Adrenal gland (tissue), 12 donors: Measurements from ENCODE around the gene MTCH1. TPM values are rescaled to one million over a fixed set of nuclear protein-coding genes. Genes with fewer than 3 reads are reported as not detected.

Source experiments
- DNase-seq, 7 donors: peaks; one replicate each; pipeline ENCODE4 v3.0.0-alpha.2; 2019 to 2020
- H3K27ac ChIP-seq, 5 donors: fragments of 200-600 bp; sonication (generic) in 4 of 5; 1 replicate in 3 of 5; 2 replicates in 2 of 5; pipeline versions ENCODE4 v1.5.1 to v1.8.0; 2016 to 2020; ENCODE audit warnings: mild to moderate bottlenecking in 1 of 5
- H3K27me3 ChIP-seq: fragments of 200-600 bp; 2 replicates; pipeline ENCODE4 v1.8.0; 2021
- H3K36me3 ChIP-seq, 2 donors: fragments of 200-600 bp; replicated peaks in 1 of 2; 1 replicate in 1 of 2; 2 replicates in 1 of 2; pipeline versions ENCODE4 v1.5.1 to v1.8.0; 2018 to 2022
- H3K4me1 ChIP-seq, 2 donors: fragments of 200-600 bp; replicated peaks in 1 of 2; 1 replicate in 1 of 2; 2 replicates in 1 of 2; pipeline versions ENCODE4 v1.5.1 to v1.8.0; 2018 to 2021
- H3K4me3 ChIP-seq, 4 donors: fragments of 200-600 bp; sonication (generic) in 3 of 4; one replicate each; pipeline ENCODE4 v1.5.1; 2016 to 2018
- H3K9me3 ChIP-seq, 3 donors: fragments of 200-600 bp; sonication (generic) in 1 of 3; replicated peaks in 1 of 3; 1 replicate in 2 of 3; 2 replicates in 1 of 3; pipeline versions ENCODE4 v1.5.1 to v1.8.0; 2016 to 2021
- CTCF ChIP-seq, 6 experiments: fragments of 450-650 bp in 4 of 6; fragments of 200-600 bp in 2 of 6; sonication (generic) in 1 of 6; IDR thresholded peaks; 1 replicate in 5 of 6; 2 replicates in 1 of 6; pipeline versions ENCODE4 v1.5.1 to v1.8.0; 2016 to 2021; ENCODE audit warnings: antibody characterized with exemption in 6 of 6, mild to moderate bottlenecking in 2 of 6, moderate library complexity in 1 of 6
- POLR2A ChIP-seq, 2 donors: fragments of 450-650 bp; IDR thresholded peaks; one replicate each; pipeline ENCODE4 v1.6.1; 2017; ENCODE audit warnings: antibody characterized with exemption in 2 of 2, mild to moderate bottlenecking in 2 of 2, moderate library complexity in 1 of 2
- WGBS, 4 donors: extraction: QIAGEN DNeasy Blood & Tissue Kit in 2 of 4; methylation state at CpG; one replicate each; pipeline versions ENCODE4 v1.1.5 to v1.1.7; 2013 to 2017; 5-methylcytosine and 5-hydroxymethylcytosine counted together
- intact Hi-C, 2 donors: fragments of 100-400 bp; cut with DNase I; formaldehyde crosslinking; loops; one replicate each; pipeline versions ENCODE4 v1.14.1 to v1.15.0; 2022 to 2023
- polyA plus RNA-seq, 3 donors: library from polyadenylated mRNA; stranded (reverse); fragments of 200-250 nt in 2 of 3; fragments of 350-450 nt in 1 of 3; fragmentation: Illumina TruSeq in 1 of 3; extraction: RNeasy Lipid Tissue Mini Kit (QIAGEN cat#74804) in 1 of 3; gene quantifications; one replicate each; pipeline ENCODE4 v1.2.3, GENCODE V29; 2013 to 2014
- total RNA-seq, 9 donors: library from RNA; depleted of rRNA in 4 of 9; stranded (reverse); fragments of >200 nt in 4 of 9; fragments of 120-200 nt in 1 of 9; fragmentation: NEBNext Ultra II Directional in 1 of 9; extraction: Animal tissue kit (Norgen Biotek cat#: 25700) in 1 of 9; gene quantifications; one replicate each; pipeline versions ENCODE4 v1.1.0 to v1.2.4, GENCODE V29; 2013 to 2023
- donor health status: healthy with polysubstance abuse.
- donor health status: Bipolar disorder and iron deficiency.
- donor health status: DM: yes; HTN: yes; CAD: no.
- donor health status: DM: no; HTN: no; CAD: no.
- donor health status: DM: no; HTN: no; CAD: no.
- donor health status: DM: yes; HTN: yes; CAD: no.

The MTCH1 gene
- total and polyA plus RNA-seq, 12 donors, result 116 to 523 (median 338) TPM

GRCh38 chr6:36970892-36971842 lies 14.8 kb downstream of the MTCH1 start:
- 86 to 91% (median 89%) methylated on average over 14 to 17 of the region's 17 CpGs for WGBS, 4 donors
- Histone ChIP-seq H3K36me3 (peaks cover 0 to 93% of the 10 kb centered on the region in 2 donors), H3K4me3 (no peak overlapping the region), H3K27me3 (no peaks in the 10 kb centered on the region), H3K4me1 (peaks cover 0 to 10% of the 10 kb centered on the region in 2 donors), H3K9me3 (no peaks in the 10 kb centered on the region), H3K27ac (peak overlapping the region in 1 of 5 donors; percentile 14)
- intact Hi-C loops, result loop anchor here in 1 of 2 donors (10.0 kb wide), 1 partner anchor 46 kb away; no protein-coding TSS in a partner anchor
- TF ChIP-seq CTCF (IDR thresholded peaks at IDR 0.05) (no peak), POLR2A (IDR thresholded peaks at IDR 0.05) (no peak)
- no peak for DNase-seq

- Histone ChIP-seq H3K4me3 (no peak overlapping the region), H3K27ac (peak overlapping the region in 1 of 5 donors; percentile 14), H3K9me3 (no peaks in the 10 kb centered on the region), H3K4me1 (peaks cover 0 to 8% of the 10 kb centered on the region in 2 donors), H3K27me3 (no peaks in the 10 kb centered on the region), H3K36me3 (peaks cover 0 to 84% of the 10 kb centered on the region in 2 donors)
- intact Hi-C loops, result loop anchor here in 1 of 2 donors (10.0 kb wide), 1 partner anchor 45 kb away; no protein-coding TSS in a partner anchor
- no peak for DNase-seq
- 80 to 93% (median 91%) methylated on average over 6 to 17 of the region's 17 CpGs for WGBS, 4 donors
- TF ChIP-seq POLR2A (IDR thresholded peaks at IDR 0.05) (no peak), CTCF (IDR thresholded peaks at IDR 0.05) (no peak)
Observed at GRCh38 chr6:36969988-36970891, 15.8 kb downstream of the MTCH1 start.

- no peak overlapping the region for H3K4me3 ChIP-seq
- peaks cover 0 to 8% of the 10 kb centered on the region in 2 donors for H3K4me1 ChIP-seq
- H3K36me3 ChIP-seq, result peaks cover 0 to 74% of the 10 kb centered on the region in 2 donors
Observed at GRCh38 chr6:36969240-36969691, 16.7 kb downstream of the MTCH1 start.

More at GRCh38 chr6:36969240-36969691, 16.7 kb downstream of the MTCH1 start:
- Histone ChIP-seq H3K27me3 (no peaks in the 10 kb centered on the region), H3K27ac (peak overlapping the region in 3 of 5 donors; percentile 2 to 58 (median 37)), H3K9me3 (no peaks in the 10 kb centered on the region)
- intact Hi-C loops, result no loop called here
- DNase-seq, result peak in 6 of 7 donors; percentile 55 to 71 (median 66)
- 59 to 64% (median 61%) methylated on average over 11 to 14 of the region's 14 CpGs for WGBS, 4 donors
- TF ChIP-seq POLR2A (IDR thresholded peaks at IDR 0.05) (no peak), CTCF (IDR thresholded peaks at IDR 0.05) (no peak)
